Suprapubic skin (tissue), 3 donors: ENCODE data around the gene SFSWAP.

Source experiments
- POLR2A ChIP-seq, 2 donors: fragments of 450-650 bp; IDR thresholded peaks; one replicate each; pipeline ENCODE4 v1.6.1; 2017; ENCODE audit warnings: antibody characterized with exemption in 2 of 2, mild to moderate bottlenecking in 2 of 2, moderate library complexity in 2 of 2
- TF ChIP-seq, protein P1 (sequence below), 2 donors: fragments of 200-600 bp in 1 of 2; fragments of 450-650 bp in 1 of 2; sonication (generic) in 1 of 2; IDR thresholded peaks; one replicate each; pipeline ENCODE4 v1.5.1; 2016 to 2019; ENCODE audit warnings: antibody characterized with exemption in 2 of 2, mild to moderate bottlenecking in 1 of 2, moderate library complexity in 1 of 2

DNA sequence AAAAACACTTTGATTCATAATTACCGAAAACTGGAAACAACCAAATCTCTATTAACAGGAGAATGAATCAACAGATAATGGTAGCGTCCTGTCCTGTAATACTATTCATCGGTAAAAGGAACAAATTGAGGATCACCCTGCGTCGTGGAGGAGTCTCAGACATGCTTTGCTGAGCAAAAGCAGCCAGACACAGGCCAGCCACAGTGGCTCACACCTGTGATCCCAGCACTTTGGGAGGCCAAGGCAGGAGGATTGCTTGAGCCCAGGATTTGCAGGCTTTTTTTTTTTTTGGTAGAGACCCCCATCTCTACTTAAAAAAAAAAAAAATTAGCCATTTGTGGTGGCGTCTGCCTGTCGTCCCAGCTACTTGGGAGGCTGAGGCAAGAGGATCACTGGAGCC lies 83.2 kb downstream of the SFSWAP start:
- TF ChIP-seq, protein P1, sequence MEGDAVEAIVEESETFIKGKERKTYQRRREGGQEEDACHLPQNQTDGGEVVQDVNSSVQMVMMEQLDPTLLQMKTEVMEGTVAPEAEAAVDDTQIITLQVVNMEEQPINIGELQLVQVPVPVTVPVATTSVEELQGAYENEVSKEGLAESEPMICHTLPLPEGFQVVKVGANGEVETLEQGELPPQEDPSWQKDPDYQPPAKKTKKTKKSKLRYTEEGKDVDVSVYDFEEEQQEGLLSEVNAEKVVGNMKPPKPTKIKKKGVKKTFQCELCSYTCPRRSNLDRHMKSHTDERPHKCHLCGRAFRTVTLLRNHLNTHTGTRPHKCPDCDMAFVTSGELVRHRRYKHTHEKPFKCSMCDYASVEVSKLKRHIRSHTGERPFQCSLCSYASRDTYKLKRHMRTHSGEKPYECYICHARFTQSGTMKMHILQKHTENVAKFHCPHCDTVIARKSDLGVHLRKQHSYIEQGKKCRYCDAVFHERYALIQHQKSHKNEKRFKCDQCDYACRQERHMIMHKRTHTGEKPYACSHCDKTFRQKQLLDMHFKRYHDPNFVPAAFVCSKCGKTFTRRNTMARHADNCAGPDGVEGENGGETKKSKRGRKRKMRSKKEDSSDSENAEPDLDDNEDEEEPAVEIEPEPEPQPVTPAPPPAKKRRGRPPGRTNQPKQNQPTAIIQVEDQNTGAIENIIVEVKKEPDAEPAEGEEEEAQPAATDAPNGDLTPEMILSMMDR (IDR thresholded peaks at IDR 0.05) = no peak
- TF ChIP-seq POLR2A (IDR thresholded peaks at IDR 0.05) = no peak
